ELR (cell line): ENCODE measurements around the gene TNFSF15.

Source experiments
- DNase-seq: peaks from one replicate; pipeline ENCODE4 v3.0.0-alpha.2; 2015; ENCODE audit warnings: low read depth

Gene TNFSF15

GRCh38 chr9:114805670-114806525 is at the start of gene TNFSF15:
Gene TNFSF15, minus strand, starts transcription at chr9:114806039. Its CDS starts 27 bp downstream, at chr9:114806012.
- peak; percentile 5 for DNase-seq

- no peak for DNase-seq
Measured at GRCh38 chr9:114855488-114855887, 49.6 kb upstream of the TNFSF15 start.

DNA sequence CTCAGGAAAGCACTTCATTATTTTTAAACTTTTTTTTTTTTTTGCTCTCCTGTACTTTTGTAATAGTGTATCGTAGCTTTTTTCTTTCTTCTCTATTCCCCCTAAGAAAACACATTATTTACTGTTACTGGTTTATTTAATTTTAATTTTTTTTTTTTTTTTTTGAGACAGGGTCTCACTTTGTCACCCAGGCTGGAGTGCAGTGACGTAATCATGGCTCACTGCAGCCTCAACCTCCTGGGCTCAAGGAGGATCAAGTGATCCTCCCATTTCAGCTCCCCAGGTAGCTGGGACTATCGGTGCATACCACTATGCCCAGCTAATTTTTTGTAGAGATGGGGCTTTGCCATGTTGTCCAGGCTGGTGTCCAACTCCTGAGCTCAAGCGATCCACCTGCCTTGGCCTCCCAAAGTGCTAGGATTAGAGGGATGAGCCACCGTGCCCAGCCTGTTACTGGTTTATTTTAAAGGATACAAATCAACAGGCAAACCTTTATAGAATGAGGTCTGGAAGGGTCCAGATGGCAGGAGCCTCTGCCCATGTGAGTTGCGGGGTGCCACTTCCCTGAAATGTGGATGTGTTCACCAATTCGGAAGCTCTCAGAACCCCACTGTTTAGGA is 49.0 kb upstream of the TNFSF15 start:
- no peak for DNase-seq

GRCh38 chr9:114853071-114853855 is 47.4 kb upstream of the TNFSF15 start:
- DNase-seq = no peak

- no peak for DNase-seq
Measured at GRCh38 chr9:114852050-114852594, 46.3 kb upstream of the TNFSF15 start.

- DNase-seq = no peak
Measured at GRCh38 chr9:114851306-114851705, 45.5 kb upstream of the TNFSF15 start.

- DNase-seq = no peak
Measured at GRCh38 chr9:114850871-114851270, 45.0 kb upstream of the TNFSF15 start.

DNA sequence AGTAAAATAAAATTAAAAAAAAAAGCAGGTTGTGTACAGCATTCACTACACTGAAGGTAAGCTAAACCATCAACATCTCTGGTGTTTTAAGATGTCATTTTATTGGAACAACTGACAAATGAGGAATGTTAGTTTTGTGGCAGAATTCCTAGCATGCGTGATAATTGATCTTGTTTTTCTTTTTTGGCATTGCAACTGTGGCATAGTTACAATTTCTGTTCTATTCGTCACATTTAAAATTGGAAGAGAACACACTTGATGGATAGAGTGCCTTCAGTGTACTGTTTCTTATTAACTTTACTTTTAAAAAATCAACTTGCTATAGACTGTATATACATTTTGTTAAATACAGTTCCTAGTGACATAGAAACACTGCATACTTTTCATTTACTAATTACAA is 43.6 kb upstream of the TNFSF15 start:
- DNase-seq = no peak

- DNase-seq = no peak
Measured at GRCh38 chr9:114847492-114848417, 41.9 kb upstream of the TNFSF15 start.

- DNase-seq = no peak
Measured at GRCh38 chr9:114845373-114845772, 39.5 kb upstream of the TNFSF15 start.

DNA sequence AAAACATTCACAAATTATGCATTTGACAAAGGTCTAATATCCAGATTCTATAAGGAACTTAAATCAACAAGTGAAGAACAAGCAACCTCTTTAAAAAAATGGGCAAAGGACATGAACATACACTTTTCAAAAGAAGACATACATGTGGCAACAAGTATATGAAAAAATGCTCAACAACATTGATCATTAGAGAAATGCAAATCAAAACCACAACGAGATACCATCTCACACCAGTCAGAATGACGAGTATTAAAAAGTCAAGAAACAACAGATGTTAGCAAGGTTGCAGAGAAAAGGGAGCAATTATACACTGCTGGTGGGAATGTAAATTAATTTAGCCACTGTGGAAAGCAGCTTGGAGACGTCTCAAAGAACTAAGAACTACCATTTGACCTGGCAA is 38.9 kb upstream of the TNFSF15 start:
- DNase-seq = no peak

- DNase-seq = peak; percentile 33
Measured at GRCh38 chr9:114837923-114838322, 32.1 kb upstream of the TNFSF15 start.

GRCh38 chr9:114836769-114837168 is 30.9 kb upstream of the TNFSF15 start:
- DNase-seq = peak; percentile 46

DNA sequence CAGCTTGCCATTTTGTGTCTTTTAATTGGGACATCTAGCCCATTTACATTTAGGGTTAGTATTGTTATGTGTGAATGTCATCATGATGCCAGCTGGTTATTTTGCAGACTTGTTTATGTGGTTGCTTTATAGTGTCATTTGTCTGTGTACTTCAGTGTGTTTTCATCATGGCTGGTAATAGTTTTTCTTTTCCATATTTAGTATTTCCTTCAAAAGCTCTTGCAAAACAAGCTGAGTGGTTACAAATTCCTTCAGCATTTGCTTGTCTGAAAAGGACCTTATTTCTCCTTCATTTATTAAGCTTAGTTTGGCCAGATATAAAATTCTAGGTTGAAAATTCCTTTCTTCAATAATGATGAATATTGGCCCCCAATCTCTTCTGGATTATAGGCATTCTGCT is 28.5 kb upstream of the TNFSF15 start:
- DNase-seq = no peak

DNA sequence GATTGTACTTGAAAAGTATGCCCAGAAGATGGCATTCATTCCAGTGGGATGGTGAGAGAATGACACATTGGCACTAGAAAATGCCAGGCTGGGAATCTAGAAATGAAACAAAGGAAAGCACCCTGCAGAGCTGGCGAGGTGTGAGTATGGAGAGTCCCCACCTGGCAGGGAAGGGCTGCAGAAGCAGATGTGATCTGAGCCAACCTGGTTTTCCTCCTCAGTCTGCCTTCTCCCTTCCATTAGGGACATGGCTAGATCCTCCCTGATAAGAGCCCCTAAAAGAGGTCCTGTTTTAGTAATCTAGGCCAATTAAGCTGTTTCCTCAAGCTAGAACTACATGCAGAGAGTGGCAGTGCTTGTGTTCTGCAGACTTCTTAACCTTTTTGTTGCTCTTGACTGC is 24.7 kb upstream of the TNFSF15 start:
- no peak for DNase-seq

GRCh38 chr9:114829574-114830440 is 24.0 kb upstream of the TNFSF15 start:
- DNase-seq = no peak

- no peak for DNase-seq
Measured at GRCh38 chr9:114828303-114828650, 22.4 kb upstream of the TNFSF15 start.

DNA sequence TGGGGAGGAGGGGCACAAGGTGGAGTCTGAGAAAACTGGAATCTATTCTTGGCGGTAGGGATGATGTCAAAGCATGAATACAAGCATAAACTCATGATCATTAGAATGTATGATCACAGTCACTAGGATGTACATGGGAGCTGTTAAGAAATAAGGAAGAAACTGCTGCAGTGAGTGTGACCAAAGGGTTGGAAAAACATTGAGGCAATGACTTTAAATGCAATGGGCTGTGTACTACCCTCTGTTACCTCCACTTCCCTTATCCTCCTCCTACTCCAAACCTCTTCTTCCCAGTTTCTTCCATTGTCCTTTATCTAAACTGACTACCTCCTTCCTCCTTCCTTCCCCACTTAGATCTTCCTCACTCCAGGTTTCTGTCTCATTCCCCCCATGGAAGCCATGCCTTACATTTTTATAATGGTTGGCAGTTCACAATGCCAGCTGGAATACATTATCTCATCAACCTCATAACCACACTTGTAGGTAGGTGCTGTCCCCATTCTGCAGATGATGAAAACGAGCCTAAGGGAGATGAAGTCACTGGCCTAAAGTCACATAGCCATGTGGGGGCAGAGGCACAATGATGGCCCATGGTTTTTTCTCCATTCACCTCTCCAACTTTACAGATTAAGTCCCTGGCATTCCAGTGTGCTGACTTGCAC is 21.9 kb upstream of the TNFSF15 start:
- DNase-seq = no peak

- no peak for DNase-seq
Measured at GRCh38 chr9:114826431-114826830, 20.6 kb upstream of the TNFSF15 start.
